H1 (cell line): Measurements from ENCODE around the gene CCDC174. TPM values are rescaled to one million over a fixed set of nuclear protein-coding genes. Genes with fewer than 3 reads are reported as not detected.

Source experiments
- CBX5 ChIP-seq: fragments of 300-800, 300-1000 bp; sonication (generic); IDR thresholded peaks from 2 replicates; pipeline ENCODE4 v1.7.1; 2016; ENCODE audit warnings: antibody characterized with exemption, low read length, low read depth
- CEBPB ChIP-seq: IDR thresholded peaks from 2 replicates; pipeline ENCODE4 v1.6.1; 2012; ENCODE audit warnings: low read depth, low read length
- FOSL1 ChIP-seq: IDR thresholded peaks from 2 replicates; pipeline ENCODE4 v1.6.1; 2011; ENCODE audit warnings: mild to moderate bottlenecking, low read depth, low read length, moderate library complexity; ENCODE audit not compliant: insufficient read depth
- JUND ChIP-seq: IDR thresholded peaks from 2 replicates; pipeline ENCODE4 v1.6.1; 2011; ENCODE audit warnings: mild to moderate bottlenecking, improper control_type of control experiment, low read length
- KDM1A ChIP-seq: fragments of 200-600, 300-600 bp; sonication (generic); IDR thresholded peaks from 2 replicates; pipeline ENCODE4 v1.7.1; 2016; ENCODE audit warnings: mild to moderate bottlenecking, low read length, borderline replicate concordance
- KDM4A ChIP-seq: IDR thresholded peaks from one replicate; pipeline ENCODE4 v1.7.1; 2012; ENCODE audit warnings: low read depth, mild to moderate bottlenecking, moderate library complexity, low read length, inconsistent platforms; ENCODE audit not compliant: severe bottlenecking
- MAFK ChIP-seq: IDR thresholded peaks from 2 replicates; pipeline ENCODE4 v1.6.1; 2012; ENCODE audit warnings: low read depth, mild to moderate bottlenecking, improper control_type of control experiment, low read length
- PHF8 ChIP-seq: fragments of 200-600 bp; sonication (generic); conservative IDR thresholded peaks from 2 replicates; pipeline ENCODE4 v1.7.1; 2012; ENCODE audit warnings: low read depth, mild to moderate bottlenecking, inconsistent platforms, low read length, moderate library complexity
- RXRA ChIP-seq: IDR thresholded peaks from 2 replicates; pipeline ENCODE4 v1.6.1; 2011; ENCODE audit warnings: low read depth, mild to moderate bottlenecking, low read length, moderate library complexity; ENCODE audit not compliant: insufficient read depth
- SAP30 ChIP-seq: fragments of 300-600 bp; sonication (generic); IDR thresholded peaks from 2 replicates; pipeline ENCODE4 v1.7.1; 2012; ENCODE audit warnings: low read length, moderate library complexity, mild to moderate bottlenecking, inconsistent platforms; ENCODE audit not compliant: insufficient read depth, insufficient replicate concordance
- SP1 ChIP-seq: IDR thresholded peaks from 2 replicates; pipeline ENCODE4 v1.6.1; 2011; ENCODE audit warnings: low read depth, low read length
- SP4 ChIP-seq: IDR thresholded peaks from 2 replicates; pipeline ENCODE4 v1.6.1; 2012; ENCODE audit warnings: low read length, inconsistent platforms
- SRF ChIP-seq: IDR thresholded peaks from 2 replicates; pipeline ENCODE4 v1.6.1; 2011; ENCODE audit warnings: mild to moderate bottlenecking, low read depth, low read length, moderate library complexity
- SUZ12 ChIP-seq: fragments of 200-600 bp; sonication (generic); IDR thresholded peaks from 2 replicates; pipeline ENCODE4 v1.6.1; 2012; ENCODE audit warnings: mild to moderate bottlenecking, inconsistent platforms, low read length, moderate library complexity, mixed read lengths
- polyA plus RNA-seq, 7 experiments: library from polyadenylated mRNA; depleted of rRNA in 3 of 7; stranded (reverse) in 5 of 7; unstranded in 2 of 7; fragments of >200 nt in 5 of 7; fragments of 200-250 nt in 2 of 7; gene quantifications; 1 replicate in 5 of 7; 2 replicates in 1 of 7; 4 replicates in 1 of 7; pipeline versions ENCODE4 v1.2.1 to v1.2.3, GENCODE V29; 2011 to 2013; ENCODE audit warnings: missing spikeins in 2 of 7, mixed read lengths in 2 of 7
- total RNA-seq: library from RNA; stranded (reverse); fragmentation: NEBNext Ultra II Directional; extraction: Animal tissue kit (Norgen Biotek cat#: 25700); gene quantifications from 2 replicates; pipeline ENCODE4 v1.2.1, GENCODE V29; 2021
- TF ChIP-seq, protein P1 (sequence below): IDR thresholded peaks from 2 replicates; pipeline ENCODE4 v1.6.1; 2011; ENCODE audit warnings: low read length, improper control_type of control experiment
- TF ChIP-seq, protein P2 (sequence below): IDR thresholded peaks from 2 replicates; pipeline ENCODE4 v1.6.1; 2012; ENCODE audit warnings: low read length, inconsistent platforms
- TF ChIP-seq, protein P3 (sequence below), 3 experiments: IDR thresholded peaks; 1 replicate in 2 of 3; 2 replicates in 1 of 3; pipeline versions ENCODE4 v1.5.1 to v1.6.1; 2011; ENCODE audit warnings: low read length in 3 of 3, mild to moderate bottlenecking in 3 of 3, inconsistent platforms in 2 of 3, low read depth in 1 of 3, moderate library complexity in 1 of 3; ENCODE audit not compliant: insufficient read depth in 1 of 3; ENCODE audit errors: control extremely low read depth in 1 of 3

Gene CCDC174
- total and polyA plus RNA-seq, 2 of the 8 experiments (the other 6 are each of a cell fraction or from before 2014, with no cell fraction given), result 3.5 to 11.9 TPM

DNA sequence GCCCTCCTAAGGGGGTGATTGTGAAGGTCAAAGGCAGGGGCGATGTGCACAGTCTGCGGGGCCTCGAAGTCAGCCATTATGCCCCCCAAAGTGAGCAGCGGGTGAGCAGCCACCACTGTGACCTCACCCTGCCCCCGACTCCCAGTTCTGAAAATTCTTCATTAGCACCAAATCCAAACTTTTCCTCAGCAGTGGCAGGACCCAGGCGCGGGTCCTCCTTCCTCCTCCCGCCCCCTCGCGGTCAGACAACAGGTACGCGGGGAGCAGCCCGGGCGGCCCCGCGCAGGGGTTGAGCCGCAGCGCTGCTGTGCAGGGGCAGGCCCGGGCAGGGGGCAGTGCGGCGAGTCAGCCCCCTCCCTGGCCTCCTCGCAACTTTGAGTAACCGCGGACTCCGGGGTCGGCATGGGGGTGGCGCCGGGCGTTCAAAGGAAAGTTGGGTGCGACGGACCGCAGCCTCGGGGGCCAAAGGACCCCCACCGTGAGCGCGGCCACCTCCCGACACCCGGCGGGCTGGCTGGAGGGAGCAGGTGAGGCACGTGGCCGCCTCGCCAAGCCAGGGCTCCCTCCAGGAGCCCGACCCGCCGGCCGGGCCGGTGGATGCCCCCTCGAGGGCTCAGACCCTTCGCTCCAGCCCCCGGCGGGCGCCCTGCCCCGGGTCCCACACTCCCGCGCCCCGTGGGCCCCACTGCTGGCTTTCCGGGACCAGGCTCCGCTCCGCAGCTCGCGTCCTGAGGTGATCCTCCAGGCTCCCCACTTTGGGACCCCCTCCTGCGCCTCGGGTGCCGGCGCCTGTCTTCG lies 49.4 kb upstream of the CCDC174 start (continued):
- TF ChIP-seq, protein P1, sequence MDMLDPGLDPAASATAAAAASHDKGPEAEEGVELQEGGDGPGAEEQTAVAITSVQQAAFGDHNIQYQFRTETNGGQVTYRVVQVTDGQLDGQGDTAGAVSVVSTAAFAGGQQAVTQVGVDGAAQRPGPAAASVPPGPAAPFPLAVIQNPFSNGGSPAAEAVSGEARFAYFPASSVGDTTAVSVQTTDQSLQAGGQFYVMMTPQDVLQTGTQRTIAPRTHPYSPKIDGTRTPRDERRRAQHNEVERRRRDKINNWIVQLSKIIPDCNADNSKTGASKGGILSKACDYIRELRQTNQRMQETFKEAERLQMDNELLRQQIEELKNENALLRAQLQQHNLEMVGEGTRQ, result no peak
- TF ChIP-seq SP4, result no peak
- no peak for TF ChIP-seq CBX5
- no peak for TF ChIP-seq SAP30
- TF ChIP-seq, protein P2, sequence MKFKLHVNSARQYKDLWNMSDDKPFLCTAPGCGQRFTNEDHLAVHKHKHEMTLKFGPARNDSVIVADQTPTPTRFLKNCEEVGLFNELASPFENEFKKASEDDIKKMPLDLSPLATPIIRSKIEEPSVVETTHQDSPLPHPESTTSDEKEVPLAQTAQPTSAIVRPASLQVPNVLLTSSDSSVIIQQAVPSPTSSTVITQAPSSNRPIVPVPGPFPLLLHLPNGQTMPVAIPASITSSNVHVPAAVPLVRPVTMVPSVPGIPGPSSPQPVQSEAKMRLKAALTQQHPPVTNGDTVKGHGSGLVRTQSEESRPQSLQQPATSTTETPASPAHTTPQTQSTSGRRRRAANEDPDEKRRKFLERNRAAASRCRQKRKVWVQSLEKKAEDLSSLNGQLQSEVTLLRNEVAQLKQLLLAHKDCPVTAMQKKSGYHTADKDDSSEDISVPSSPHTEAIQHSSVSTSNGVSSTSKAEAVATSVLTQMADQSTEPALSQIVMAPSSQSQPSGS, result no peak
- no peak for TF ChIP-seq SP1
- TF ChIP-seq RXRA, result no peak
- TF ChIP-seq JUND, result no peak
- no peak for TF ChIP-seq CEBPB
- no peak; the same call in 1 of the 2 replicates for TF ChIP-seq PHF8
- peak; percentile 84 for TF ChIP-seq KDM4A
- no peak for TF ChIP-seq MAFK
- TF ChIP-seq SUZ12, result peak; percentile 9; the same call in 1 of the 2 replicates
- no peak for TF ChIP-seq KDM1A
- no peak for TF ChIP-seq FOSL1
- TF ChIP-seq, protein P3, sequence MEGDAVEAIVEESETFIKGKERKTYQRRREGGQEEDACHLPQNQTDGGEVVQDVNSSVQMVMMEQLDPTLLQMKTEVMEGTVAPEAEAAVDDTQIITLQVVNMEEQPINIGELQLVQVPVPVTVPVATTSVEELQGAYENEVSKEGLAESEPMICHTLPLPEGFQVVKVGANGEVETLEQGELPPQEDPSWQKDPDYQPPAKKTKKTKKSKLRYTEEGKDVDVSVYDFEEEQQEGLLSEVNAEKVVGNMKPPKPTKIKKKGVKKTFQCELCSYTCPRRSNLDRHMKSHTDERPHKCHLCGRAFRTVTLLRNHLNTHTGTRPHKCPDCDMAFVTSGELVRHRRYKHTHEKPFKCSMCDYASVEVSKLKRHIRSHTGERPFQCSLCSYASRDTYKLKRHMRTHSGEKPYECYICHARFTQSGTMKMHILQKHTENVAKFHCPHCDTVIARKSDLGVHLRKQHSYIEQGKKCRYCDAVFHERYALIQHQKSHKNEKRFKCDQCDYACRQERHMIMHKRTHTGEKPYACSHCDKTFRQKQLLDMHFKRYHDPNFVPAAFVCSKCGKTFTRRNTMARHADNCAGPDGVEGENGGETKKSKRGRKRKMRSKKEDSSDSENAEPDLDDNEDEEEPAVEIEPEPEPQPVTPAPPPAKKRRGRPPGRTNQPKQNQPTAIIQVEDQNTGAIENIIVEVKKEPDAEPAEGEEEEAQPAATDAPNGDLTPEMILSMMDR (IDR thresholded peaks at IDR 0.05; ENCODE audit: control extremely low read depth in 1 of 3, insufficient read depth in 1 of 3, low read depth in 1 of 3, low read length in 3 of 3), result peak; percentile 38 to 43 (median 41)
- no peak for TF ChIP-seq SRF
